Left renal pelvis (tissue), 4 donors: ENCODE data around the gene BUD31. TPM values are rescaled to one million over a fixed set of nuclear protein-coding genes. Genes with fewer than 3 reads are reported as not detected.
"Not testable (repeated sequence)": the region's sequence is repeated elsewhere in the genome, so short reads cannot be mapped to it uniquely, and the experiment has no call there.

Experiments
- DNase-seq, 4 donors: peaks; one replicate each; pipeline ENCODE4 v3.0.0-alpha.2; 2013; ENCODE audit warnings: low read depth in 4 of 4, low spot score in 3 of 4
- polyA plus RNA-seq, 4 donors: library from polyadenylated mRNA; unstranded; fragments of 120-200 nt; gene quantifications; one replicate each; pipeline ENCODE4 v1.2.1, GENCODE V29; 2013; ENCODE audit not compliant: insufficient read length in 4 of 4

The BUD31 gene
- polyA plus RNA-seq, 4 donors: 94.8 to 124 (median 108) TPM

DNA sequence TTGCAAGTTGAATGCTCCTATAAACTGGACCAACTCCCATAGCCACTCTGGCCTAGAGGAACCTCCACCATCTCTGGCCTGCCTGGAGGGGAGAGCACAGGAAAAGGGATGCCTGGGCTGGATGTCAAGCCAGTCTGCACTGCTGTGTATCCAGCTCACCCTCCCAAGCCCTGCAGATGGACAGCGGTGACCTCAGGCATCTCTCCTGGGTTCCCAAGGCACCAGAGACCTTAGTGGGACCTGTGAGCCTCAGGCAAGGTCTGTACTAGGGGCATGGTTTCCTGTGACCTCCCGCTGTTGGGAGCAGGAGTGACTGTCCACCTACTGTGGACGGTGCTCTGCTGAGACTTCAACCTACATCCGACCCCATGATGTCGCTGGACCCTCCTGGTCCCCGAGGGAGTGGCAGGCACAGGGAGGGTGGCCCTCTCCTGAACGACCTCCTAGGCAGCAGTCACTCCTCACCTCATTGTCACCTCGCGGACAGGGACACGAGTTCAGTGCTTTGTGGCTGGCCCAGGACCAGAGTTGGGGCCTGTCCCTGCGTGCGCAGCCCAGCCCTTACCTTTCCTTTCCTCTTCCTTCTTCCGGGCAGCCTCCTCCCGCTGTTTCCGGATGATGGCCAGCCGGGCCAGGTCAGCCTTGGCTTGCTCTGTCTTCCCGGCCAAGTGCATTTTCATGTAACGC, 11.3 kb upstream of the BUD31 start:
- DNase-seq: no peak

DNA sequence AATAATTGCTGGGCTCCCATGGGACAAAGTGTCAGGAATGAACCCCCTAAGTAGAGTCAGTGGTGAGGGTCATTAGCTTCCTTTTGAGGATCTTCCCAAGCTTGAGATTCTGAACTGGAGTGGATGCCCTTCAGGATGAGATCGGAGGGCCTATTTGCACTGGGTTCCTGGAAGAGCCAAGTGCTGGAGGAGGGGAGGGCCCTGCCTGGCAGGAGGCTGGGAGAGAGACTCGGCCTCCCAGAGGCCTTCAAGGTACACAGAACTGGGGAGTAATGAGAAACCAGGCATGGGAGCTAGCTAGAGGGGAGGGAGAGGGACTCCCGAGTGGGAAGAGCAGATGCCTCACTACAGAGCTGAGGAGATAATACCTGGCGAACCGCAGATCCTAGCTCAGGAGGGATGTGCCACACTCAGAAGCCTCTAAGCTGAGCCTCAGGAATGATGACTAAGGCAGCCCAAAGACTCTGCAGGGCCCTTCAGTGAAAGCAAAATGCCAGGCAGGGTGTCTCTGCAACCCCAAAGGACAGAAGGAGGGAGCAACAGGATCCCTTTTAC, 9.8 kb upstream of the BUD31 start:
- no peak for DNase-seq

GRCh38 chr7:99399597-99399996, 9.2 kb upstream of the BUD31 start:
- DNase-seq: no peak

DNA sequence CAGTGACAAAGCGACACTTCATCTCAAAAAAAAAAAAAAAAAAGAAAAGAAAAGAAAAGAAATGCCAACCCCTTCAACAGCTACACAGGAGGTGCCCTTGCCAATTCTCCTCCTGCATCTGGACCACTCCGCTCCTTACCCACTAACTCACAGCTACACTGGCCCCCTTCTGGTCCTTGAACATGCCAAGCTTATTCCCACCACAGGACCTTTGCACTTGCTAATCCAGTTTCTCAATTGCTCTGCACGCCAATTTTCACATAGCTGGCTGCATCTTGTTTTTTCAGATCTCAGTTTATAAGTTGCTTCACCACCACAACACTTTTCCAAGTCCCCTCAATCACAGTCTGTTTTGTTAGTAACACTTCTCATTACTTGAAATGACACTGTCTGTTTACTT, 5.9 kb upstream of the BUD31 start:
- DNase-seq: no peak

GRCh38 chr7:99403764-99404163, 5.0 kb upstream of the BUD31 start:
- DNase-seq: no peak

GRCh38 chr7:99404235-99404976, 4.4 kb upstream of the BUD31 start:
- no peak for DNase-seq

- DNase-seq: no peak
Measured at GRCh38 chr7:99404977-99405320, 3.8 kb upstream of the BUD31 start.

DNA sequence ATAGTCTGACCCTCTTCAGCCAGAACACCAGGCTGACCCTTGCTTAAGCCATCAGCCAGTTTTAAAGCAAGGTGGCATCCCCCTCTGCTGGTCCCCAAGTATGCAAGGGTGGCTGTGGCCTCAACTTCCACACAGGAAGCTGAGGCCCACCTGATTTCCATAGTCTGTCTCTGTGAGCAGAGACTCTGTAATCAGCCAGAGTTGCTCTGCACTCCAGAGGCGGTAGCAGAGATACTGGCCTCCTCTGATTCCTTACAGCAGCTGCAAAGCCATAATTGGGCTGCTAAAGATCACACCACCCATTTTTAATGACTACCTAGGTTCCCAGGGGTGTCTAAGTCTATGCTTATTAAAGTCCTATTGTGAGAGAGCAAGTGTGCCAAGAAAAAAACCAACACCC, 2.2 kb upstream of the BUD31 start:
- DNase-seq: no peak

DNA sequence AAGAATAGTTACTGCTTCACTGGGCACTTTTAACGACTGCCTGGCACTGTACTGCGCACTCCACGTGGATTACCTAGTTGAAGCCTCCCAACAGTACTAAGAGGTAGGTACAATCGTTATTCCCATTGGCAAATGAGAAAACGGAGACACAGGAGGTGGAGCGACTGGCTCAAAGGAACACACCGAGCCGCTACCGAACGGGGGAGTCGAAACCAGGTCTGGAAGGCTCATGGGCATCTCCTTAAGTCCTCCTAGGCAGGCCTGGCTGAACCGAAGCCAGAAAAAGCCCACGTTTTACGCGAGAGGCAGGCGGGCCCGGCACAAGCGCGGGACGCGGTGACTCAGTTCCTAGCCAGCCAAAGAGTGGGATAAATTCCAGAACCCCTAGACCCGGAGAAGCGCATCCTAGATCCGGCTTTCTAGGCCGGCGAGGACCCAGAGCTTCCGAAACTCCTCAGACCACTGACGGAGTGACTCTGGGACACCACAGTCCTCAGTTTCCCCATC, 844 bp upstream of the BUD31 start:
- no peak for DNase-seq

DNA sequence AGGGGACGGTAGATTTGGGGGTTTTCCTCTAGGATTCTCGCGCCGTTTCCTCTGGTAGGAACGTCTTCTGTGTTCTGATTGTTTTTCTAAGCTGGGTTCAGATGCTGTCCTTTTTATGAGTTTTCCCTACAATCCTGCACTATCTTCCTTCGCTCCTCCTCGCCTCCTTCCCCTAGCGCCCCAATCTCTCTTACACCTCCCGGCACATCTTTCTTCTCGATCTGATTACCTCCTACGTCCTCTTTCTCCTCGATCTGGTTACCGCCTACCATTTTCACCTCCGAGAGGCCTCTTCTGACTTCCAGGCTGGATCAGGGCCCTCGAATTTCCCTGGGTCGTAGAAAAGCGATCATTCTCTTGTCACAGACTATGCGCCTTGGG, 413 bp downstream of the BUD31 start:
- no peak for DNase-seq

GRCh38 chr7:99409806-99410205, 1.0 kb downstream of the BUD31 start:
- DNase-seq: no peak

DNA sequence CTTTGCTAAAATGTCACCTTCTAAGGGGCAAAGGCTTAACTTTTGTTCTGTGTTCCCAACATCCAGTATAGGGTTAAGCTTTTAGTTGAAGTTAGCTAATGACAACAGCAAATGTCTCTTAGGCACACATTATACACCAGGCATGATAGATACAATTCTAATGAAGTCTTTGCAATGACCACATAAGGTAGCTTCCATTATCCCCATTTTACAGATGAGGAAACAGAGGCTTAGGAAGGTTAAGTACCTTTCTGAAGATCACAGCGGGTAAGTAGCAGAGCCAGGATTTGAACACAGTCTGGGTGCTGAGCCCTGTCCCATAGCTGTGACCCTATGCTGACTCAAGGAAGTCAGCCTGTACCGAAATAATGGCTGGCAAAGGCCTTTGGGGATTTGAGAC, 1.9 kb downstream of the BUD31 start:
- DNase-seq: no peak

GRCh38 chr7:99415513-99416127, 6.9 kb downstream of the BUD31 start:
- DNase-seq: not testable (repeated sequence)

- DNase-seq: no peak
Measured at GRCh38 chr7:99418260-99418659, 9.5 kb downstream of the BUD31 start.

DNA sequence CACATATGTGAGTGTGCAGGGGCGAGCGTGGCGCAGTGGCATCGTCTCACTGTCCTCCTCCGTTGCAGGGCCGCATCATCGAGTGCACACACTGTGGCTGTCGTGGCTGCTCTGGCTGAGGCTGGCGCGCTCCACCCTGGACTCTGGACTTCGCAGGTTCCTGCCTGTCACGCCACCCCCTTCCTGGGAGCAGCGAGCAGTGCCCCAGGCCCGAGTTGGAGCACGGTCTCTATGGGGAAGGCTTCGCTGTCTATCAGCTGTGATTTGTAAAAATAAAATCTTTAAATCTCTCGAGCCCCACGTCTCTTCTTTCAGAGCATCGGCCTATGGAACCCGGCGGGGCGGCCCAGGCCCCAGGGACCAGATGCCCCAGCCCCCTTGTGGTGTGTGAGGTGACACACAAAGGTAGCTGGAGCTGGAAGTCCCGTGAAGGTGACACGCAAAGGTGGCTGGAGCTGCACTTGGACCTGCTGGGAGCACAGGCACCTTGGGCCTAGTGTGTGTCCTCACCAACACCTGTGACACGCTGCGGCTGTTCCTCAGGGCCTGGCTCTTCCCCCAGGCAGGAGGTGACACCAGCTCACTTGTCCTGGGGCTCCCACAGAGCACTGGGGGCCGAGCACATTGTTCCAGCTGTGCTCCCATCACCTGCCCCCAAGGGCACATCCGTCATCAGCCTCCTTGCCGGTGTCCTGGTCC, 10.7 kb downstream of the BUD31 start:
- no peak for DNase-seq

- no peak for DNase-seq
Measured at GRCh38 chr7:99420213-99420612, 11.4 kb downstream of the BUD31 start.

- no peak for DNase-seq
Measured at GRCh38 chr7:99420986-99421385, 12.2 kb downstream of the BUD31 start.

DNA sequence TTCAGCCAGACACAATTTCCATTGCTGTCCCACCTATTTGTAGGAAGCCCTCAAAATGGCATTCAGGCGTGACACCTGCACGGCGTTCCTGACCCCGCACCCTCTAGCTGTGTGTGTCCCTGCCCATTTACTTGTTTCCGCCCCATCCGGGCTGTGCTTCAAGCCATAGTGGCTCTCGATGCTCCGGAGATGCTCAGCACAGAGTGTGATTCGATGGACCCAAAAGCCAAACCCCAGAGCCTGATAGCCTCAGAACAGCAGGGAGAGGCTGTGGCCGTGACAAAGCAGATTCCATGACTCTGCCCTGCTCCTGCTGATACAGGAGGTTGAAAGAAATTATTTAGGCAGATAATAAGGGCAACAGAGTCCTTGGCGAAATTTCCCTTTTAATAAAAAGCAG, 13.4 kb downstream of the BUD31 start:
- no peak for DNase-seq

DNA sequence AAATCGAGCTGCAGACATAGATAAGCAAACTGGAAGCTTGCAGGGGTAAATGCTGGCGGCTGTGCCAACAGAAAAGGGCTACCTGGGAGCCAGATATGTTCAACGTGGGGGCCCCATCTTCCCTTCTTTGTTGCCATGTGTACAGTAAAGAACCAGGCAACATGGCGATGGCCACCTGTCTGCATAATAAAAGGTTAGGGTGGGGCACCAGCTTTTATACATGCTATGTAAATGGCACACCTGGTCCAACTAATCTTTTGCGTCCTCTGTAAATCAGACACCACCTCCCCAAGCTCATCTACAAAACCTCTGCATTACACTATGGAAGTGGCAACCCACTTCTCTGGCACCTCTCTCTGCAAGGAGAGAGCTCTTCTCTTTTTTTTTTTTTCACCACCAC, 13.9 kb downstream of the BUD31 start:
- no peak for DNase-seq

DNA sequence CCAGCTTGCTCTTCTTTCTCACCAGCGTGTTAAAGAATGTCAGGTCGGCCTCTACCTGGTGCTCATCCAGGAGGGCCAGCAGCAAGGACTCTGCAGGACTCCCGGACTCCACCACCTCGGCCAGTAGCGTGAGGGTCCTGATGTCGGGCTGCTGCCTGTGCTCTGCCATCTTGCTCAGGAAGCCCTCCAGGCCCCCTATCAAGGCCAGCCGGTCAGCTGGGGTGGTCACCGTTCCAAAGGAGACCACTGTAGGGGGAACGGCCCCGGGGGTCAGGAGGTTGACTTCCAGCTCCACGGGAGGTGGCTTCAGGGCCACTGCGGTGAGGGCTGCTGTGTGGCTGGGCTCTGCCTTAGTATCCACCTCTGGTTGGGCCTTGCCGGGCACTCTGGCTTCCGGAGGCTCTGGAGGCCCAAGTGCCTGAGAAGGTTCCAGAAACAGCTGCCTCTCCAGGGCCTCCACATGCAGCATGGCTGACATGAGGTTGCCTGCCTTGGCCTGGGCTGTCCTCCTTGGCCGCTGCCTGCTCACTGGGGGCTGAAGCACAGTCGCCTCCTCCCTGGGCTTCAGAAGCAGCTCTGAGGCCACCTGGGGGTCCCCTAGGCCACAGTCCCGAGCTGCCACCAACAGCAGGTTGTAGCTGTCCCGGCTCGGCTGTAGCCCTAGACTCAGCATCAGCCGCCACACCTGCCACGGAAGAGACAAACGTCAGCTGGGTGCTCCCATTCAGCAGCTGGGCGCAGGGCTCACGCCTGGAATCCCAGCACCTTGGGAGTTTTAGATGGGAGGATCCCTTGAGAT, 16.4 kb downstream of the BUD31 start:
- no peak for DNase-seq
